Measurements from ENCODE around the gene FCHSD1. TPM values are rescaled to one million over a fixed set of nuclear protein-coding genes. Genes with fewer than 3 reads are reported as not detected.

The FCHSD1 gene
- total RNA-seq, 1 experiment from 2014 or later = 23.1 TPM

- Histone ChIP-seq H4K5ac (ENCODE audit: insufficient read length, low read depth, low read length) (no peak overlapping the region), H3K9ac (ENCODE audit: extremely low read depth, insufficient read length, low read length) (no peak overlapping the region), H4K8ac (replicated peaks; ENCODE audit: insufficient read length, low read depth, low read length) (no peak overlapping the region), H3K4me1 (ENCODE audit: insufficient read depth, low read length) (peaks cover 4% of the 10 kb centered on the region; the same call in 1 of the 2 replicates), H3K9me3 (ENCODE audit: control insufficient read depth, low read depth, low read length) (no peaks in the 10 kb centered on the region), H3K18ac (ENCODE audit: insufficient read length, low read depth, low read length) (no peak overlapping the region), H3K79me2 (ENCODE audit: insufficient read depth, low read length) (no peaks in the 10 kb centered on the region), H2BK15ac (ENCODE audit: low read depth, low read length) (no peak overlapping the region), H2BK20ac (ENCODE audit: low read depth, low read length, poor library complexity, severe bottlenecking) (no peak overlapping the region), H3K14ac (ENCODE audit: insufficient read depth, low read length) (no peak overlapping the region), H3K79me1 (ENCODE audit: insufficient read depth, low read depth, low read length, poor library complexity, severe bottlenecking) (no peaks in the 10 kb centered on the region), H3K4ac (ENCODE audit: low read depth, low read length) (no peak overlapping the region), H2BK12ac (ENCODE audit: insufficient read length, low read depth, low read length) (no peak overlapping the region), H3K27me3 (ENCODE audit: insufficient read depth, low read length) (no peaks in the 10 kb centered on the region), H2BK120ac (ENCODE audit: low read depth, low read length, poor library complexity, severe bottlenecking) (no peak overlapping the region), H4K20me1 (ENCODE audit: control insufficient read depth, insufficient read depth, insufficient read length) (no peaks in the 10 kb centered on the region), H3K4me2 (ENCODE audit: insufficient read depth, insufficient read length, low read length) (peak overlapping the region; percentile 62), H3K23me2 (ENCODE audit: insufficient read length, low read depth, low read length, poor library complexity, severe bottlenecking) (peaks cover 13% of the 10 kb centered on the region), H4K91ac (ENCODE audit: insufficient read length, low read depth, low read length) (no peak overlapping the region), H3K56ac (ENCODE audit: insufficient read length, low read depth, low read length) (no peak overlapping the region), H2AFZ (ENCODE audit: low read length) (no peak overlapping the region), H3T11ph (ENCODE audit: low read length) (no peak overlapping the region), H2BK5ac (ENCODE audit: insufficient read length, low read length) (no peak overlapping the region), H3K27ac (ENCODE audit: insufficient read length, low read depth, low read length) (peak overlapping the region; percentile 7), H2AK5ac (ENCODE audit: insufficient read length, low read length) (no peak overlapping the region), H3K23ac (ENCODE audit: insufficient read length, low read depth, low read length) (no peak overlapping the region)
- peak; percentile 97 for DNase-seq
- Mint-ChIP-seq H3K27me3 (ENCODE audit: low read depth) (no peaks in the 10 kb centered on the region; the same call in 1 of the 2 replicates), H3K4me3 (peak overlapping the region; percentile 76 to 83), H3K27ac (peak overlapping the region in 2 of 3 experiments; percentile 93 to 96; a peak in 5 of 7 replicates), H3K9me3 (peaks cover 0 to 4% of the 10 kb centered on the region in 2 experiments; a peak in 1 of 5 replicates), H3K4me1 (peaks cover 36 to 39% of the 10 kb centered on the region in 2 experiments), H3K36me3 (ENCODE audit: insufficient read depth in 1 of 3, low read depth in 3 of 3) (peaks cover 20 to 22% (median 22%) of the 10 kb centered on the region in 3 experiments)
- TF ChIP-seq, protein P1, sequence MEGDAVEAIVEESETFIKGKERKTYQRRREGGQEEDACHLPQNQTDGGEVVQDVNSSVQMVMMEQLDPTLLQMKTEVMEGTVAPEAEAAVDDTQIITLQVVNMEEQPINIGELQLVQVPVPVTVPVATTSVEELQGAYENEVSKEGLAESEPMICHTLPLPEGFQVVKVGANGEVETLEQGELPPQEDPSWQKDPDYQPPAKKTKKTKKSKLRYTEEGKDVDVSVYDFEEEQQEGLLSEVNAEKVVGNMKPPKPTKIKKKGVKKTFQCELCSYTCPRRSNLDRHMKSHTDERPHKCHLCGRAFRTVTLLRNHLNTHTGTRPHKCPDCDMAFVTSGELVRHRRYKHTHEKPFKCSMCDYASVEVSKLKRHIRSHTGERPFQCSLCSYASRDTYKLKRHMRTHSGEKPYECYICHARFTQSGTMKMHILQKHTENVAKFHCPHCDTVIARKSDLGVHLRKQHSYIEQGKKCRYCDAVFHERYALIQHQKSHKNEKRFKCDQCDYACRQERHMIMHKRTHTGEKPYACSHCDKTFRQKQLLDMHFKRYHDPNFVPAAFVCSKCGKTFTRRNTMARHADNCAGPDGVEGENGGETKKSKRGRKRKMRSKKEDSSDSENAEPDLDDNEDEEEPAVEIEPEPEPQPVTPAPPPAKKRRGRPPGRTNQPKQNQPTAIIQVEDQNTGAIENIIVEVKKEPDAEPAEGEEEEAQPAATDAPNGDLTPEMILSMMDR (conservative IDR thresholded peaks at IDR 0.05) = no peak
- no CpG with 5 or more reads among the region's 6 CpGs for WGBS (ENCODE audit: extremely low coverage, insufficient read length, low lambda C conversion rate)
These were observed 29.6 kb upstream of the FCHSD1 start for GRCh38 chr5:141680751-141681201.
